Natural killer cell (primary cell): Measurements from ENCODE around the gene MRFAP1. TPM values are rescaled to one million over a fixed set of nuclear protein-coding genes. Genes with fewer than 3 reads are reported as not detected.
"Not testable (repeated sequence)": the region's sequence is repeated elsewhere in the genome, so short reads cannot be mapped to it uniquely, and the experiment has no call there.

Experiments
- ATAC-seq, 3 donors: fragments of 150-1000 bp in 2 of 3; fragments of 200-7000 bp in 1 of 3; cut with Tn5 transposase; 1 replicate in 1 of 3; 2 replicates in 2 of 3; pipeline ENCODE4 v1.10.0; 2021; ENCODE audit warnings: mild to moderate bottlenecking in 2 of 3, moderate library complexity in 2 of 3
- DNase-seq, 2 donors: peaks; one replicate each; pipeline versions ENCODE4 v3.0.0 to v3.0.0-alpha.2; 2013 to 2021; ENCODE audit warnings: mixed read lengths in 1 of 2
- H3K27ac ChIP-seq: one replicate; pipeline ENCODE4 v1.5.1; 2013; ENCODE audit warnings: mild to moderate bottlenecking, low read length
- H3K27me3 ChIP-seq: one replicate; pipeline ENCODE4 v1.6.1; 2013; ENCODE audit warnings: low read length; ENCODE audit not compliant: control insufficient read depth, insufficient read depth
- H3K36me3 ChIP-seq: one replicate; pipeline ENCODE4 v1.6.1; 2013; ENCODE audit warnings: low read length; ENCODE audit not compliant: control insufficient read depth, insufficient read depth
- H3K4me1 ChIP-seq: one replicate; pipeline ENCODE4 v1.6.1; 2013; ENCODE audit warnings: low read length; ENCODE audit not compliant: control insufficient read depth, insufficient read depth
- H3K4me3 ChIP-seq: one replicate; pipeline ENCODE4 v1.5.1; 2013; ENCODE audit warnings: low read length
- H3K9me3 ChIP-seq: one replicate; pipeline ENCODE4 v1.6.1; 2013; ENCODE audit warnings: low read length; ENCODE audit not compliant: control insufficient read depth, insufficient read depth
- H3K27ac Mint-ChIP-seq, 2 donors: one replicate each; pipeline ENCODE4 v1.8.0; 2022; ENCODE audit warnings: mild to moderate bottlenecking in 2 of 2, mixed read lengths in 2 of 2, moderate library complexity in 1 of 2
- H3K27me3 Mint-ChIP-seq, 2 donors: one replicate each; pipeline ENCODE4 v1.8.0; 2022; ENCODE audit warnings: low read depth in 2 of 2, mixed read lengths in 2 of 2
- H3K36me3 Mint-ChIP-seq: one replicate; pipeline ENCODE4 v1.8.0; 2022; ENCODE audit warnings: mixed read lengths
- H3K4me1 Mint-ChIP-seq, 2 donors: one replicate each; pipeline ENCODE4 v1.8.0; 2022; ENCODE audit warnings: mixed read lengths in 2 of 2
- H3K4me3 Mint-ChIP-seq: one replicate; pipeline ENCODE4 v1.8.0; 2022; ENCODE audit warnings: mild to moderate bottlenecking, moderate library complexity, mixed read lengths
- H3K9me3 Mint-ChIP-seq, 2 donors: one replicate each; pipeline ENCODE4 v1.8.0; 2022; ENCODE audit warnings: mixed read lengths in 2 of 2
- CTCF ChIP-seq: fragments of 200-600 bp; IDR thresholded peaks from one replicate; pipeline ENCODE4 v1.8.0; 2022; ENCODE audit warnings: antibody characterized with exemption
- WGBS: methylation state at CpG from one replicate; pipeline ENCODE4 v1.1.7; 2013; ENCODE audit warnings: missing lambda C conversion rate; ENCODE audit not compliant: insufficient coverage; 5-methylcytosine and 5-hydroxymethylcytosine counted together
- intact Hi-C: fragments of 100-400 bp; cut with micrococcal nuclease; formaldehyde crosslinking; loops from one replicate; pipeline ENCODE4 v1.14.2; 2022
- total RNA-seq, 4 donors: library from RNA; stranded (reverse); fragments of 120-200 nt in 1 of 4; gene quantifications; one replicate each; pipeline versions ENCODE4 v1.2.3 to v1.2.4, GENCODE V29; 2013 to 2022

The MRFAP1 gene
- total RNA-seq, 3 donors from 2014 or later (not counting 1 experiment from before 2014, with no cell fraction given), result 105 to 146 (median 146) TPM

- Mint-ChIP-seq H3K4me1 (no peaks in the 10 kb centered on the region), H3K36me3 (no peaks in the 10 kb centered on the region), H3K27ac (no peak overlapping the region), H3K4me3 (no peak overlapping the region), H3K9me3 (no peaks in the 10 kb centered on the region), H3K27me3 (peaks cover 0 to 4% of the 10 kb centered on the region in 2 donors)
- no peaks in the 10 kb centered on the region for H3K27me3 ChIP-seq
- no peaks in the 10 kb centered on the region for H3K9me3 ChIP-seq
- H3K4me1 ChIP-seq, result no peaks in the 10 kb centered on the region
- no peak for DNase-seq
- ATAC-seq, result no peak
- H3K36me3 ChIP-seq, result no peaks in the 10 kb centered on the region
- H3K4me3 ChIP-seq, result no peak overlapping the region
- TF ChIP-seq CTCF, result no peak
- 92% methylated on average over 8 of the region's 8 CpGs for WGBS
- intact Hi-C loops, result no loop called here
- no peak overlapping the region for H3K27ac ChIP-seq
These were observed 8.7 kb downstream of the MRFAP1 start for GRCh38 chr4:6649216-6649615.

GRCh38 chr4:6654211-6654610 is 13.7 kb downstream of the MRFAP1 start:
- not testable (repeated sequence) for H3K4me3 Mint-ChIP-seq, H3K27me3 Mint-ChIP-seq
- H3K4me1 Mint-ChIP-seq, result peaks cover 0 to 12% of the 10 kb centered on the region in 2 donors

GRCh38 chr4:6655291-6655690 is 14.8 kb downstream of the MRFAP1 start:
- H3K36me3 ChIP-seq, H3K36me3 Mint-ChIP-seq, H3K4me3 Mint-ChIP-seq, H3K4me3 ChIP-seq, DNase-seq, H3K27ac ChIP-seq, intact Hi-C loops, H3K27me3 ChIP-seq, ATAC-seq, H3K9me3 Mint-ChIP-seq, H3K27ac Mint-ChIP-seq, H3K9me3 ChIP-seq: not testable (repeated sequence)
- no CpG with 5 or more reads among the region's 2 CpGs for WGBS
- Mint-ChIP-seq H3K4me1 (peaks cover 0 to 12% of the 10 kb centered on the region in 2 donors), H3K27me3 (peaks cover 0 to 12% of the 10 kb centered on the region in 2 donors)
- peaks cover 21% of the 10 kb centered on the region for H3K4me1 ChIP-seq

More at GRCh38 chr4:6654211-6654610, 13.7 kb downstream of the MRFAP1 start:
- H3K27ac ChIP-seq, H3K4me3 ChIP-seq, H3K36me3 Mint-ChIP-seq, H3K36me3 ChIP-seq, H3K27ac Mint-ChIP-seq, intact Hi-C loops, H3K9me3 Mint-ChIP-seq, DNase-seq, H3K27me3 ChIP-seq, ATAC-seq, H3K9me3 ChIP-seq: not testable (repeated sequence)
- WGBS, result no CpG with 5 or more reads among the region's 3 CpGs
- peaks cover 17% of the 10 kb centered on the region for H3K4me1 ChIP-seq

GRCh38 chr4:6655924-6656323 is 15.4 kb downstream of the MRFAP1 start:
- no peak for TF ChIP-seq CTCF
- no peaks in the 10 kb centered on the region for H3K9me3 ChIP-seq
- intact Hi-C loops, result no loop called here
- WGBS, result 75% methylated on average over 5 of the region's 5 CpGs
- H3K4me1 ChIP-seq, result peaks cover 21% of the 10 kb centered on the region
- Mint-ChIP-seq H3K36me3 (no peaks in the 10 kb centered on the region), H3K4me3 (no peak overlapping the region), H3K9me3 (no peaks in the 10 kb centered on the region), H3K27ac (no peak overlapping the region), H3K4me1 (peaks cover 0 to 12% of the 10 kb centered on the region in 2 donors), H3K27me3 (peaks cover 0 to 11% of the 10 kb centered on the region in 2 donors)
- DNase-seq (no peak), ATAC-seq (no peak)
- no peak overlapping the region for H3K4me3 ChIP-seq
- peaks cover 3% of the 10 kb centered on the region for H3K27me3 ChIP-seq
- H3K36me3 ChIP-seq, result no peaks in the 10 kb centered on the region
- H3K27ac ChIP-seq, result no peak overlapping the region
